Mesenchymal stem cell (in vitro differentiated cells and primary cell): ENCODE results near the gene DENND4A. TPM values are rescaled to one million over a fixed set of nuclear protein-coding genes. Genes with fewer than 3 reads are reported as not detected.

Source experiments
- DNase-seq: peaks from one replicate; pipeline ENCODE4 v3.0.0-alpha.2; 2013
- H2AFZ ChIP-seq: one replicate; pipeline ENCODE4 v1.6.1; 2013; ENCODE audit warnings: low read depth, mild to moderate bottlenecking, control low read depth, inconsistent platforms, low read length, moderate library complexity
- H2AK5ac ChIP-seq: 2 replicates; pipeline ENCODE4 v1.6.1; 2013; ENCODE audit warnings: low read length, moderate library complexity, mild to moderate bottlenecking, inconsistent platforms; ENCODE audit not compliant: severe bottlenecking
- H2BK120ac ChIP-seq: one replicate; pipeline ENCODE4 v1.6.1; 2013; ENCODE audit warnings: low read depth, mild to moderate bottlenecking, inconsistent platforms, low read length, moderate library complexity
- H2BK12ac ChIP-seq, 2 experiments: one replicate each; pipeline ENCODE4 v1.6.1; 2013; ENCODE audit warnings: inconsistent platforms in 2 of 2, low read length in 2 of 2, mild to moderate bottlenecking in 2 of 2, moderate library complexity in 2 of 2, control low read depth in 1 of 2
- H2BK15ac ChIP-seq: one replicate; pipeline ENCODE4 v1.6.1; 2013; ENCODE audit warnings: mild to moderate bottlenecking, low read depth, inconsistent platforms; ENCODE audit not compliant: poor library complexity, severe bottlenecking
- H2BK5ac ChIP-seq: 2 replicates; pipeline ENCODE4 v1.6.1; 2013; ENCODE audit warnings: low read depth, mild to moderate bottlenecking, low read length, control low read depth, inconsistent platforms; ENCODE audit not compliant: poor library complexity, severe bottlenecking
- H3K14ac ChIP-seq, 2 experiments: one replicate each; pipeline ENCODE4 v1.6.1; 2013; ENCODE audit warnings: inconsistent platforms in 2 of 2, low read length in 2 of 2, control low read depth in 1 of 2, mild to moderate bottlenecking in 1 of 2, moderate library complexity in 1 of 2
- H3K18ac ChIP-seq, 2 experiments: one replicate each; pipeline ENCODE4 v1.6.1; 2013; ENCODE audit warnings: inconsistent platforms in 2 of 2, low read length in 2 of 2, control low read depth in 1 of 2, low read depth in 1 of 2, mild to moderate bottlenecking in 1 of 2
- H3K23ac ChIP-seq, 2 experiments: one replicate each; pipeline ENCODE4 v1.6.1; 2013; ENCODE audit warnings: inconsistent platforms in 2 of 2, low read length in 2 of 2, mild to moderate bottlenecking in 2 of 2, moderate library complexity in 2 of 2, control low read depth in 1 of 2
- H3K27ac ChIP-seq: 2 replicates; pipeline ENCODE4 v1.5.1; 2013; ENCODE audit warnings: mild to moderate bottlenecking, moderate library complexity, low read length, control low read depth, inconsistent platforms; ENCODE audit not compliant: poor library complexity, severe bottlenecking
- H3K27me3 ChIP-seq, 2 experiments: 2 replicates each; pipeline versions ENCODE4 v1.6.1 to v1.7.0; 2013; ENCODE audit warnings: low read length in 2 of 2, mild to moderate bottlenecking in 2 of 2, moderate library complexity in 2 of 2, control low read depth in 1 of 2, inconsistent platforms in 1 of 2; ENCODE audit not compliant: control insufficient read depth in 1 of 2, insufficient read depth in 1 of 2
- H3K36me3 ChIP-seq, 2 experiments: 2 replicates each; pipeline versions ENCODE4 v1.6.1 to v1.7.0; 2013; ENCODE audit warnings: low read length in 2 of 2, control low read depth in 1 of 2, inconsistent platforms in 1 of 2, low read depth in 1 of 2, mild to moderate bottlenecking in 1 of 2; ENCODE audit not compliant: insufficient read depth in 2 of 2, control insufficient read depth in 1 of 2
- H3K4ac ChIP-seq, 2 experiments: one replicate each; pipeline ENCODE4 v1.6.1; 2013; ENCODE audit warnings: inconsistent platforms in 2 of 2, low read length in 2 of 2, mild to moderate bottlenecking in 2 of 2, moderate library complexity in 2 of 2, control low read depth in 1 of 2, low read depth in 1 of 2
- H3K4me1 ChIP-seq: 2 replicates; pipeline ENCODE4 v1.6.1; 2013; ENCODE audit warnings: low read depth, low read length, control low read depth; ENCODE audit not compliant: control insufficient read depth, insufficient read depth
- H3K4me2 ChIP-seq: 2 replicates; pipeline ENCODE4 v1.6.1; 2013; ENCODE audit warnings: low read length, mild to moderate bottlenecking, inconsistent platforms; ENCODE audit not compliant: poor library complexity, severe bottlenecking
- H3K4me3 ChIP-seq, 2 experiments: 2 replicates each; pipeline versions ENCODE4 v1.5.1 to v1.7.0; 2013; ENCODE audit warnings: low read length in 2 of 2, mild to moderate bottlenecking in 2 of 2, control low read depth in 1 of 2, low read depth in 1 of 2; ENCODE audit not compliant: insufficient read depth in 1 of 2
- H3K79me1 ChIP-seq: replicated peaks from 2 replicates; pipeline ENCODE4 v1.6.1; 2013; ENCODE audit warnings: mild to moderate bottlenecking, control low read depth, low read length, inconsistent platforms; ENCODE audit not compliant: poor library complexity, severe bottlenecking
- H3K9ac ChIP-seq: 2 replicates; pipeline ENCODE4 v1.7.0; 2013; ENCODE audit warnings: mild to moderate bottlenecking, low read length, moderate library complexity
- H3K9me3 ChIP-seq: 2 replicates; pipeline ENCODE4 v1.7.0; 2013; ENCODE audit warnings: mild to moderate bottlenecking, low read length; ENCODE audit not compliant: control insufficient read depth
- H4K8ac ChIP-seq: one replicate; pipeline ENCODE4 v1.6.1; 2013; ENCODE audit warnings: inconsistent platforms, mild to moderate bottlenecking, low read length, moderate library complexity
- H4K91ac ChIP-seq: one replicate; pipeline ENCODE4 v1.6.1; 2013; ENCODE audit warnings: mild to moderate bottlenecking, low read length, inconsistent platforms
- WGBS: methylation state at CpG from one replicate; pipeline ENCODE4 v1.1.7; 2013; ENCODE audit warnings: mixed read lengths; 5-methylcytosine and 5-hydroxymethylcytosine counted together
- small RNA-seq: library from polyadenylated mRNA; stranded (forward); fragments of <200 nt; extraction: miRNeasy Mini kit (QIAGEN cat#:217004); gene quantifications from one replicate; pipeline ENCODE3, GENCODE V24; 2013; ENCODE audit warnings: low read depth

Gene DENND4A

GRCh38 chr15:65611888-65612615 lies 180.0 kb downstream of the DENND4A start:
- H3K4me2 ChIP-seq: peak overlapping the region; percentile 73
- H3K27me3 ChIP-seq: no peaks in the 10 kb centered on the region
- peak overlapping the region; percentile 74 for H4K91ac ChIP-seq
- peak overlapping the region; percentile 83 for H2AK5ac ChIP-seq
- H3K4ac ChIP-seq: peak overlapping the region; percentile 77 to 90
- H3K14ac ChIP-seq: no peak overlapping the region
- peak overlapping the region; percentile 15 to 63 for H2BK12ac ChIP-seq
- H3K18ac ChIP-seq: peak overlapping the region in 1 of 2 experiments; percentile 18
- peaks cover 14% of the 10 kb centered on the region for H3K79me1 ChIP-seq
- peak overlapping the region in 1 of 2 experiments; percentile 74 for H3K23ac ChIP-seq
- H3K36me3 ChIP-seq: peaks cover 3 to 4% of the 10 kb centered on the region in 2 experiments
- H3K4me3 ChIP-seq: peak overlapping the region in 1 of 2 experiments; percentile 82
- H2AFZ ChIP-seq: peak overlapping the region; percentile 57
- H3K9me3 ChIP-seq: no peaks in the 10 kb centered on the region
- H3K4me1 ChIP-seq: peaks cover 18% of the 10 kb centered on the region
- H2BK120ac ChIP-seq: no peak overlapping the region
- no peak overlapping the region for H2BK5ac ChIP-seq
- H2BK15ac ChIP-seq: peak overlapping the region; percentile 33
- H3K9ac ChIP-seq: peak overlapping the region; percentile 95
- DNase-seq: no peak
- H4K8ac ChIP-seq: peak overlapping the region; percentile 99
- peak overlapping the region; percentile 97 for H3K27ac ChIP-seq
- 94% methylated on average over 5 of the region's 5 CpGs for WGBS

- peak within 1 kb of the TSS; percentile 82 for H3K4me2 ChIP-seq
Observed at GRCh38 chr15:65610871-65611718, 181.0 kb downstream of the DENND4A start, which contains the start of gene INTS14. Gene INTS14, minus strand, starts transcription at chr15:65611131. Its CDS starts 3,751 bp downstream, at chr15:65607380.

More at GRCh38 chr15:65610871-65611718, 181.0 kb downstream of the DENND4A start, which contains the start of gene INTS14:
- Histone ChIP-seq H3K79me1 (peaks cover 16% of the 10 kb centered on the region), H3K4me1 (peaks cover 18% of the 10 kb centered on the region), H3K27me3 (no peaks in the 10 kb centered on the region), H2BK120ac (peak within 1 kb of the TSS; percentile 76), H2AK5ac (peak within 1 kb of the TSS; percentile 83), H3K4ac (peak within 1 kb of the TSS; percentile 87 to 90), H2BK15ac (peak within 1 kb of the TSS; percentile 33), H3K9ac (peak within 1 kb of the TSS; percentile 95), H3K14ac (peak within 1 kb of the TSS in 1 of 2 experiments; percentile 89), H2BK5ac (peak within 1 kb of the TSS; percentile 75), H2AFZ (peak within 1 kb of the TSS; percentile 99), H4K91ac (peak within 1 kb of the TSS; percentile 94), H2BK12ac (no peak within 1 kb of the TSS), H3K27ac (peak within 1 kb of the TSS; percentile 97), H4K8ac (peak within 1 kb of the TSS; percentile 99), H3K18ac (peak within 1 kb of the TSS; percentile 84 to 89), H3K4me3 (peak within 1 kb of the TSS; percentile 82 to 84), H3K23ac (peak within 1 kb of the TSS in 1 of 2 experiments; percentile 74), H3K36me3 (peaks cover 4 to 6% of the 10 kb centered on the region in 2 experiments), H3K9me3 (no peaks in the 10 kb centered on the region)
- DNase-seq: peak; percentile 97
- WGBS: under 1% methylated on average over 57 of the region's 64 CpGs

Small RNAs within 50 kb of the gene (small RNA-seq; reads per million reads assigned to genes)
- gene MIR4511 (1.4 reads per million), gene SNORD13E (not detected)
